NB4 (cell line): ENCODE measurements around the gene ITPR3.

Experiments used
- POLR2A ChIP-seq: IDR thresholded peaks from 2 replicates; pipeline ENCODE4 v1.6.1; 2011; ENCODE audit warnings: mild to moderate bottlenecking; ENCODE audit not compliant: insufficient read length; ENCODE audit errors: extremely low read depth
- TF ChIP-seq, protein P1 (sequence below): IDR thresholded peaks from one replicate; pipeline ENCODE4 v1.5.1; 2012; ENCODE audit warnings: low read depth, low read length
- TF ChIP-seq, protein P2 (sequence below): IDR thresholded peaks from 2 replicates; pipeline ENCODE4 v1.6.1; 2011; ENCODE audit warnings: low read depth, low read length

DNA sequence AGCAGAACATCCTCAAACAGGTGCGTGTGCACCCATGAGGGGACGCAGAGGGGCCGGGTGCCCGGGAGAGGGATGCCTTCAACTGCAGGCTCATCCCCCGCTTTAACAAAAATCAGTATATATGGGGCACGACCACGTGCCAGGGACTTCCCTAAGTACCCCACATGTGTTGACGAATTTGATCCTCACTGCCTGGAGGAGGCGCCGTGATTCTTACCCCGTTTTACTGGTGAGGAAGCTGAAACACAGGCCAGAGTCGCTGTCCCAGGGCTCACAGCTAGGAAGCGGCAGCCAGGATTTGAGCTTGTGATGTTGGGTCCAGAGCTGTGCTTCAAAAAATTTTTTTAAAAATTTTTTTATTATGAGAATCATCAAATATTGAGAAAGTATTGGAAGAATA, 44.8 kb downstream of the ITPR3 start:
- TF ChIP-seq POLR2A = no peak
- TF ChIP-seq, protein P1, sequence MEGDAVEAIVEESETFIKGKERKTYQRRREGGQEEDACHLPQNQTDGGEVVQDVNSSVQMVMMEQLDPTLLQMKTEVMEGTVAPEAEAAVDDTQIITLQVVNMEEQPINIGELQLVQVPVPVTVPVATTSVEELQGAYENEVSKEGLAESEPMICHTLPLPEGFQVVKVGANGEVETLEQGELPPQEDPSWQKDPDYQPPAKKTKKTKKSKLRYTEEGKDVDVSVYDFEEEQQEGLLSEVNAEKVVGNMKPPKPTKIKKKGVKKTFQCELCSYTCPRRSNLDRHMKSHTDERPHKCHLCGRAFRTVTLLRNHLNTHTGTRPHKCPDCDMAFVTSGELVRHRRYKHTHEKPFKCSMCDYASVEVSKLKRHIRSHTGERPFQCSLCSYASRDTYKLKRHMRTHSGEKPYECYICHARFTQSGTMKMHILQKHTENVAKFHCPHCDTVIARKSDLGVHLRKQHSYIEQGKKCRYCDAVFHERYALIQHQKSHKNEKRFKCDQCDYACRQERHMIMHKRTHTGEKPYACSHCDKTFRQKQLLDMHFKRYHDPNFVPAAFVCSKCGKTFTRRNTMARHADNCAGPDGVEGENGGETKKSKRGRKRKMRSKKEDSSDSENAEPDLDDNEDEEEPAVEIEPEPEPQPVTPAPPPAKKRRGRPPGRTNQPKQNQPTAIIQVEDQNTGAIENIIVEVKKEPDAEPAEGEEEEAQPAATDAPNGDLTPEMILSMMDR = peak; percentile 17
- TF ChIP-seq, protein P2, sequence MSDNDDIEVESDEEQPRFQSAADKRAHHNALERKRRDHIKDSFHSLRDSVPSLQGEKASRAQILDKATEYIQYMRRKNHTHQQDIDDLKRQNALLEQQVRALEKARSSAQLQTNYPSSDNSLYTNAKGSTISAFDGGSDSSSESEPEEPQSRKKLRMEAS = no peak; the same call in 1 of the 2 replicates
